HCT116 (cell line): ENCODE measurements around the gene KRT78. TPM values are rescaled to one million over a fixed set of nuclear protein-coding genes. Genes with fewer than 3 reads are reported as not detected.

Experiments
- ATAC-seq: fragments of 200-7000 bp; cut with Tn5 transposase; 2 replicates; pipeline ENCODE4 v1.9.1; 2020; ENCODE audit warnings: mild to moderate bottlenecking, moderate library complexity
- BruUV-seq: library from RNA; stranded (reverse); fragments of 400-500 nt; replicated peaks from 2 replicates; lab custom pipeline; 2021; lab: Mats Ljungman, UMichigan
- CTCF ChIA-PET: fragments of 300-600 bp; sonication (Branson Sonifier 250); formaldehyde crosslinking; loops from one replicate; lab custom pipeline; 2021; ENCODE audit warnings: antibody characterized with exemption; lab: Charles Lee
- POLR2A ChIA-PET: fragments of 300-600, 350-600 bp; sonication (Branson Sonifier 250); formaldehyde crosslinking; loops from one replicate; lab custom pipeline; 2021; ENCODE audit warnings: antibody characterized with exemption; lab: Charles Lee
- RAD21 ChIA-PET, 2 experiments: fragments of 300-600 bp; sonication (Branson Sonifier 250); formaldehyde crosslinking; loops; one replicate each; lab custom pipeline; 2023; ENCODE audit warnings: low total read pairs in 2 of 2; ENCODE audit not compliant: uncharacterized antibody in 2 of 2, unreplicated experiment in 2 of 2, low non-redundant PET in 1 of 2; lab: Charles Lee
- DNase-seq: peaks from one replicate; pipeline ENCODE4 v3.0.0-alpha.2; 2010; ENCODE audit warnings: low read depth, low spot score
- H2AFZ ChIP-seq: fragments of 200-600 bp; shearing (Covaris generic), sonication (generic); 2 replicates; pipeline ENCODE4 v1.6.1; 2017; ENCODE audit warnings: low read depth, mixed run types, mixed read lengths, antibody characterized with exemption, low read length; ENCODE audit not compliant: poor library complexity, severe bottlenecking
- H3K27ac ChIP-seq: 2 replicates; pipeline ENCODE4 v1.5.1; 2012; ENCODE audit warnings: low read depth, low read length
- H3K27me3 ChIP-seq: fragments of 200-600 bp; sonication (generic); 2 replicates; pipeline ENCODE4 v1.6.1; 2016; ENCODE audit warnings: mixed run types, low read length, mixed read lengths; ENCODE audit not compliant: insufficient read depth
- H3K36me3 ChIP-seq, 2 experiments: fragments of 200-500 bp in 1 of 2; fragments of 200-600 bp in 1 of 2; sonication (Bioruptor generic) in 1 of 2; sonication (generic) in 1 of 2; 2 replicates each; pipeline versions ENCODE4 v1.5.1 to v1.6.1; 2014 to 2016; ENCODE audit warnings: low read length in 2 of 2, inconsistent platforms in 1 of 2, mixed read lengths in 1 of 2, mixed run types in 1 of 2; ENCODE audit not compliant: insufficient read depth in 2 of 2, control insufficient read depth in 1 of 2
- H3K4me1 ChIP-seq, 2 experiments: fragments of 200-600 bp in 1 of 2; sonication (generic) in 1 of 2; 2 replicates each; pipeline versions ENCODE4 v1.5.1 to v1.6.1; 2012 to 2017; ENCODE audit warnings: low read length in 2 of 2, inconsistent platforms in 1 of 2, mild to moderate bottlenecking in 1 of 2, mixed read lengths in 1 of 2, mixed run types in 1 of 2, moderate library complexity in 1 of 2; ENCODE audit not compliant: insufficient read depth in 2 of 2, control insufficient read depth in 1 of 2
- H3K4me2 ChIP-seq: fragments of 200-600 bp; sonication (generic); 2 replicates; pipeline ENCODE4 v1.6.1; 2017; ENCODE audit warnings: mixed run types, low read length, mixed read lengths
- H3K4me3 ChIP-seq, 2 experiments: fragments of 200-600 bp in 1 of 2; sonication (generic) in 1 of 2; replicated peaks in 1 of 2; 2 replicates each; pipeline ENCODE4 v1.5.1; 2011 to 2016; ENCODE audit warnings: low read length in 2 of 2, control low read depth in 1 of 2, low read depth in 1 of 2, mild to moderate bottlenecking in 1 of 2, mixed read lengths in 1 of 2, mixed run types in 1 of 2
- H3K79me2 ChIP-seq: fragments of 200-600 bp; sonication (generic); 2 replicates; pipeline ENCODE4 v1.6.1; 2017; ENCODE audit warnings: mild to moderate bottlenecking, mixed run types, low read length, moderate library complexity, mixed read lengths; ENCODE audit not compliant: insufficient read depth
- H3K9ac ChIP-seq: fragments of 200-600 bp; sonication (generic); 2 replicates; pipeline ENCODE4 v1.6.1; 2016; ENCODE audit warnings: low read length, mixed read lengths
- H3K9me2 ChIP-seq: fragments of 200-600 bp; sonication (generic), shearing (Covaris generic); 2 replicates; pipeline ENCODE4 v1.6.1; 2017; ENCODE audit warnings: mixed run types, mild to moderate bottlenecking, moderate library complexity; ENCODE audit not compliant: insufficient read depth
- H3K9me3 ChIP-seq, 2 experiments: fragments of 200-500 bp in 1 of 2; fragments of 200-600 bp in 1 of 2; sonication (Bioruptor generic) in 1 of 2; sonication (generic) in 1 of 2; 2 replicates each; pipeline ENCODE4 v1.6.1; 2014 to 2017; ENCODE audit warnings: low read length in 2 of 2, mixed read lengths in 2 of 2, inconsistent platforms in 1 of 2, low read depth in 1 of 2, mild to moderate bottlenecking in 1 of 2, mixed run types in 1 of 2, moderate library complexity in 1 of 2; ENCODE audit not compliant: control insufficient read depth in 1 of 2, insufficient read depth in 1 of 2
- H4K20me1 ChIP-seq: fragments of 200-600 bp; sonication (generic), shearing (Covaris generic); 2 replicates; pipeline ENCODE4 v1.6.1; 2017; ENCODE audit warnings: mixed run types, mild to moderate bottlenecking, moderate library complexity; ENCODE audit not compliant: insufficient read depth
- CBX3 ChIP-seq: IDR thresholded peaks from 2 replicates; pipeline ENCODE4 v1.6.1; 2012; ENCODE audit warnings: low read depth
- CEBPB ChIP-seq: IDR thresholded peaks from 2 replicates; pipeline ENCODE4 v1.6.1; 2012; ENCODE audit warnings: low read depth
- EGR1 ChIP-seq: IDR thresholded peaks from 2 replicates; pipeline ENCODE4 v1.6.1; 2012; ENCODE audit warnings: low read depth
- ELF1 ChIP-seq: IDR thresholded peaks from 2 replicates; pipeline ENCODE4 v1.6.1; 2012; ENCODE audit warnings: low read depth, borderline replicate concordance
- EZH2phosphoT487 ChIP-seq: fragments of 200-600 bp; IDR thresholded peaks from 2 replicates; pipeline ENCODE4 v1.6.1; 2018; ENCODE audit warnings: antibody characterized with exemption, borderline replicate concordance
- FOSL1 ChIP-seq: IDR thresholded peaks from 2 replicates; pipeline ENCODE4 v1.6.1; 2012; ENCODE audit warnings: low read depth
- JUND ChIP-seq: IDR thresholded peaks from 2 replicates; pipeline ENCODE4 v1.6.1; 2012
- POLR2A ChIP-seq: IDR thresholded peaks from 2 replicates; pipeline ENCODE4 v1.7.0; 2011; ENCODE audit warnings: borderline replicate concordance; ENCODE audit not compliant: insufficient read depth, insufficient read length; ENCODE audit errors: extremely low read depth
- POLR2AphosphoS5 ChIP-seq: IDR thresholded peaks from 2 replicates; pipeline ENCODE4 v1.6.1; 2011; ENCODE audit warnings: mild to moderate bottlenecking, low read depth, low read length, moderate library complexity
- RAD21 ChIP-seq: IDR thresholded peaks from 2 replicates; pipeline ENCODE4 v1.6.1; 2012; ENCODE audit warnings: low read depth, mild to moderate bottlenecking
- REST ChIP-seq: IDR thresholded peaks from 2 replicates; pipeline ENCODE4 v1.6.1; 2012; ENCODE audit warnings: low read depth
- SIN3A ChIP-seq: IDR thresholded peaks from 2 replicates; pipeline ENCODE4 v1.6.1; 2012; ENCODE audit warnings: low read depth
- SP1 ChIP-seq: IDR thresholded peaks from 2 replicates; pipeline ENCODE4 v1.6.1; 2012; ENCODE audit warnings: low read depth
- SRF ChIP-seq: IDR thresholded peaks from 2 replicates; pipeline ENCODE4 v1.6.1; 2012; ENCODE audit warnings: low read depth
- TCF7L2 ChIP-seq: IDR thresholded peaks from 2 replicates; pipeline ENCODE4 v1.7.0; 2011; ENCODE audit warnings: borderline replicate concordance, inconsistent platforms; ENCODE audit not compliant: insufficient read depth, insufficient read length; ENCODE audit errors: extremely low read depth
- YY1 ChIP-seq: IDR thresholded peaks from 2 replicates; pipeline ENCODE4 v1.6.1; 2011; ENCODE audit warnings: low read length, low read depth, moderate library complexity, mild to moderate bottlenecking; ENCODE audit not compliant: insufficient replicate concordance; ENCODE audit errors: extremely low read depth
- ZBTB33 ChIP-seq: IDR thresholded peaks from 2 replicates; pipeline ENCODE4 v1.6.1; 2011; ENCODE audit warnings: mild to moderate bottlenecking, low read length, moderate library complexity; ENCODE audit not compliant: insufficient replicate concordance; ENCODE audit errors: extremely low read depth
- ZFX ChIP-seq: fragments of 450-650 bp; IDR thresholded peaks from 2 replicates; pipeline ENCODE4 v1.6.1; 2017
- ZNF274 ChIP-seq: fragments of 200-500 bp; sonication (Bioruptor generic); IDR thresholded peaks from 2 replicates; pipeline ENCODE4 v1.6.1; 2014; ENCODE audit warnings: mild to moderate bottlenecking, low read depth, low read length, inconsistent platforms
- intact Hi-C: fragments of 100-400 bp; cut with micrococcal nuclease; formaldehyde crosslinking; loops from 2 replicates; pipeline ENCODE4 v1.10.0; 2022
- total RNA-seq: library from RNA; stranded (reverse); gene quantifications from one replicate; pipeline ENCODE4 v1.2.1, GENCODE V29; 2021; ENCODE audit not compliant: unreplicated experiment
- TF ChIP-seq, protein P1 (sequence below): IDR thresholded peaks from 2 replicates; pipeline ENCODE4 v1.6.1; 2012
- TF ChIP-seq, protein P2 (sequence below): IDR thresholded peaks from 2 replicates; pipeline ENCODE4 v1.6.1; 2012

Gene KRT78
- total RNA-seq, 1 experiment from 2014 or later, result not detected

DNA sequence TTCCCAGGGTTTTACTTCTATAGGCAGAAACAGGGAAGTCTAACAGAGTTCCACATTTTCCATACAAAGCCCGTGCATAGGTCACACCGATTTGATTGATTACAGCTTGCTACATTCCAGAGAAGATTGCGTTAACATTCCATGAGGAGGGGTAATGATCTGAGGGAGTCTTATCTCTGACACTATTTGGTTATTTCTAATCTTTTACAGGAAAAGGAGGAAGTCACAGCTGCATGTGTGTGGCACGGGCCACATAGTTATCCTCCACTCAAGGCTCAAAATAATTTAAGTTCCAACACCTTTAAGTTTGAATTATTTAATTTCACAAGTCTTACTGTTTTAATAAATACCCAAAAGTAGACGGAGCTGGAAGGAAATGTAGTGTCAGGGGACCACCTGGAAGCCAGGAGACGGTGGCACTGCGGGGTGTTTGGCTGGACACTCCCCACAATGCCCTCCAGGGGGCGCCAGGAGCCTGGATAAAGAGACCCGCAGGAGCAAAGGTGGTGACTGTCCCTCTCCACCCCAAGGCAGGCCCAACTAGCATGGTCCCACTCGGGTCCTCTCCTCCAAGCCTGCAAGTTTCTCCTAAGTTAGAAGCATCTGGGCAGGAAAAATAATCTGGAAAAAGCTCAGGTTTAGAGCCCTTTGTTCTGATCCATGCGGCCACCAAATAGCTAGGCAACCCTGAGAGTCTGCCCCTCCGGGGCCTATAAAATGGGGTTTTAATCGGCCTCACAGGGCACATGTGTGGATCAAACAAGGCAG, 35.9 kb upstream of the KRT78 start:
- no TSS peak for BruUV-seq
- POLR2A ChIA-PET, result interaction anchor here (1.0 to 3.1 kb wide), 9 partner anchors 10 to 169 kb away, joined by 3 to 50 read pairs (median 5); partner anchors contain the start of genes EIF4B and KRT8
- ATAC-seq (peak; percentile 85), DNase-seq (no peak)
- RAD21 ChIA-PET, result interaction anchor here (0.6 to 5.0 kb wide), 16 partner anchors 11 to 737 kb away, joined by 3 to 90 read pairs (median 4); partner anchors contain the start of gene KRT8 (in 2 of the 2)
- peak overlapping the region; percentile 94 for H2AFZ ChIP-seq
- H3K27me3 ChIP-seq, result no peaks in the 10 kb centered on the region
- peak overlapping the region; percentile 41 for H3K4me2 ChIP-seq
- no peak overlapping the region for H3K4me3 ChIP-seq
- H3K79me2 ChIP-seq, result no peaks in the 10 kb centered on the region
- H3K9me2 ChIP-seq, result no peaks in the 10 kb centered on the region
- no peaks in the 10 kb centered on the region for H3K36me3 ChIP-seq
- peaks cover 16 to 35% of the 10 kb centered on the region in 2 experiments; a peak in 3 of 4 replicates for H3K4me1 ChIP-seq
- peak overlapping the region; percentile 34 for H3K9ac ChIP-seq
- CTCF ChIA-PET, result interaction anchor here (0.9 to 9.5 kb wide), 33 partner anchors 9 to 747 kb away, joined by 3 to 370 read pairs (median 5); partner anchors contain the start of genes EIF4B and KRT8
- H3K27ac ChIP-seq, result no peak overlapping the region
- intact Hi-C loops, result loop anchor here (1.0 kb wide), 2 partner anchors 92 to 97 kb away; no protein-coding TSS in a partner anchor
- no peaks in the 10 kb centered on the region for H4K20me1 ChIP-seq
- no peaks in the 10 kb centered on the region for H3K9me3 ChIP-seq
- TF ChIP-seq, protein P1, sequence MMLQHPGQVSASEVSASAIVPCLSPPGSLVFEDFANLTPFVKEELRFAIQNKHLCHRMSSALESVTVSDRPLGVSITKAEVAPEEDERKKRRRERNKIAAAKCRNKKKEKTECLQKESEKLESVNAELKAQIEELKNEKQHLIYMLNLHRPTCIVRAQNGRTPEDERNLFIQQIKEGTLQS, result no peak
- TF ChIP-seq JUND (no peak), YY1 (peak; percentile 9), REST (no peak), POLR2AphosphoS5 (no peak), RAD21 (peak; percentile 100), ELF1 (no peak), SP1 (no peak), TCF7L2 (no peak), EZH2phosphoT487 (no peak), SIN3A (no peak), SRF (no peak), ZFX (no peak), ZBTB33 (no peak), ZNF274 (no peak), POLR2A (no peak), CEBPB (no peak), EGR1 (no peak), CBX3 (peak; percentile 28; the same call in 1 of the 2 replicates), FOSL1 (no peak)
- TF ChIP-seq, protein P2, sequence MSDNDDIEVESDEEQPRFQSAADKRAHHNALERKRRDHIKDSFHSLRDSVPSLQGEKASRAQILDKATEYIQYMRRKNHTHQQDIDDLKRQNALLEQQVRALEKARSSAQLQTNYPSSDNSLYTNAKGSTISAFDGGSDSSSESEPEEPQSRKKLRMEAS, result no peak; the same call in 1 of the 2 replicates
